Measurements from ENCODE around the gene ATP5MK.

Gene ATP5MK

GRCh38 chr10:103441206-103441605, 44.9 kb upstream of the ATP5MK start:
- no peak for DNase-seq
- H3K9me3 ChIP-seq (ENCODE audit: insufficient read depth, low read length, severe bottlenecking): no peaks in the 10 kb centered on the region
- H4K20me1 ChIP-seq (ENCODE audit: insufficient read depth, low read length): peaks cover 13% of the 10 kb centered on the region; the same call in 1 of the 2 replicates
- no peaks in the 10 kb centered on the region for H3K79me2 ChIP-seq (ENCODE audit: insufficient read depth, low read length)
- TF ChIP-seq CTCF (IDR thresholded peaks at IDR 0.05; ENCODE audit: borderline replicate concordance, extremely low read depth, low read length, poor library complexity, severe bottlenecking) (no peak), EZH2 (IDR thresholded peaks at IDR 0.05; ENCODE audit: borderline replicate concordance, low read depth, low read length, severe bottlenecking) (no peak)
- H3K4me2 ChIP-seq (ENCODE audit: insufficient read depth, low read length): no peak overlapping the region
- H2AFZ ChIP-seq (ENCODE audit: low read depth, low read length): no peak overlapping the region
- H3K4me3 ChIP-seq (ENCODE audit: low read depth in 1 of 2, low read length in 2 of 2): no peak overlapping the region
- peaks cover 97% of the 10 kb centered on the region for H3K36me3 ChIP-seq (ENCODE audit: insufficient read depth, low read length)
- ATAC-seq (ENCODE audit: insufficient read depth, low read depth): no peak
- H3K4me1 ChIP-seq (ENCODE audit: insufficient read depth, low read length): no peaks in the 10 kb centered on the region
- H3K27me3 ChIP-seq (ENCODE audit: insufficient read depth, low read length, poor library complexity): no peaks in the 10 kb centered on the region
- H3K9ac ChIP-seq (ENCODE audit: low read depth, low read length): no peak overlapping the region
- H3K27ac ChIP-seq (ENCODE audit: low read length): no peak overlapping the region

GRCh38 chr10:103440416-103440815, 44.1 kb upstream of the ATP5MK start:
- TF ChIP-seq CTCF (IDR thresholded peaks at IDR 0.05; ENCODE audit: borderline replicate concordance, extremely low read depth, low read length, poor library complexity, severe bottlenecking): no peak
- TF ChIP-seq EZH2 (IDR thresholded peaks at IDR 0.05; ENCODE audit: borderline replicate concordance, low read depth, low read length, severe bottlenecking): no peak
- no peaks in the 10 kb centered on the region for H3K4me1 ChIP-seq (ENCODE audit: insufficient read depth, low read length)
- no peak overlapping the region for H3K27ac ChIP-seq (ENCODE audit: low read length)
- H3K36me3 ChIP-seq (ENCODE audit: insufficient read depth, low read length): peaks cover 95% of the 10 kb centered on the region
- ATAC-seq (ENCODE audit: insufficient read depth, low read depth) (0 out of 3 replicates have a peak, but pooled peaks have one; percentile 22), DNase-seq (no peak)
- H3K4me3 ChIP-seq (ENCODE audit: low read depth in 1 of 2, low read length in 2 of 2): no peak overlapping the region
- no peaks in the 10 kb centered on the region for H3K79me2 ChIP-seq (ENCODE audit: insufficient read depth, low read length)
- H4K20me1 ChIP-seq (ENCODE audit: insufficient read depth, low read length): peaks cover 12% of the 10 kb centered on the region; the same call in 1 of the 2 replicates
- no peak overlapping the region for H3K4me2 ChIP-seq (ENCODE audit: insufficient read depth, low read length)
- no peaks in the 10 kb centered on the region for H3K27me3 ChIP-seq (ENCODE audit: insufficient read depth, low read length, poor library complexity)
- H3K9me3 ChIP-seq (ENCODE audit: insufficient read depth, low read length, severe bottlenecking): no peaks in the 10 kb centered on the region
- no peak overlapping the region for H3K9ac ChIP-seq (ENCODE audit: low read depth, low read length)
- no peak overlapping the region for H2AFZ ChIP-seq (ENCODE audit: low read depth, low read length)

- peaks cover 10% of the 10 kb centered on the region; the same call in 1 of the 2 replicates for H4K20me1 ChIP-seq (ENCODE audit: insufficient read depth, low read length)
- no peak overlapping the region for H3K4me2 ChIP-seq (ENCODE audit: insufficient read depth, low read length)
- H2AFZ ChIP-seq (ENCODE audit: low read depth, low read length): no peak overlapping the region
- peaks cover 94% of the 10 kb centered on the region for H3K36me3 ChIP-seq (ENCODE audit: insufficient read depth, low read length)
- no peaks in the 10 kb centered on the region for H3K9me3 ChIP-seq (ENCODE audit: insufficient read depth, low read length, severe bottlenecking)
- ATAC-seq (ENCODE audit: insufficient read depth, low read depth): no peak
- TF ChIP-seq CTCF (IDR thresholded peaks at IDR 0.05; ENCODE audit: borderline replicate concordance, extremely low read depth, low read length, poor library complexity, severe bottlenecking) (no peak), EZH2 (IDR thresholded peaks at IDR 0.05; ENCODE audit: borderline replicate concordance, low read depth, low read length, severe bottlenecking) (no peak)
- H3K27me3 ChIP-seq (ENCODE audit: insufficient read depth, low read length, poor library complexity): no peaks in the 10 kb centered on the region
- H3K79me2 ChIP-seq (ENCODE audit: insufficient read depth, low read length): 0 out of 2 replicates have a peak, but pooled peaks cover 1% of the 10 kb centered on the region
- DNase-seq: no peak
- H3K27ac ChIP-seq (ENCODE audit: low read length): no peak overlapping the region
- H3K9ac ChIP-seq (ENCODE audit: low read depth, low read length): no peak overlapping the region
- no peak overlapping the region for H3K4me3 ChIP-seq (ENCODE audit: low read depth in 1 of 2, low read length in 2 of 2)
- H3K4me1 ChIP-seq (ENCODE audit: insufficient read depth, low read length): no peaks in the 10 kb centered on the region
These were observed 43.5 kb upstream of the ATP5MK start for GRCh38 chr10:103439776-103440175.

All from DND-41 (cell line).